MM.1S (cell line): ENCODE measurements around the gene TNPO3.

Experiments
- DNase-seq: peaks from one replicate; pipeline ENCODE4 v3.0.0-alpha.2; 2015
- H2AFZ ChIP-seq: fragments of 300-600 bp; sonication (generic); 2 replicates; pipeline ENCODE4 v1.6.0; 2016; ENCODE audit warnings: antibody characterized with exemption, low read length
- H3F3A ChIP-seq: fragments of 300-600 bp; sonication (generic); 2 replicates; pipeline ENCODE4 v1.6.1; 2016; ENCODE audit warnings: mild to moderate bottlenecking, antibody characterized with exemption, low read length, moderate library complexity, mixed read lengths; ENCODE audit not compliant: insufficient read depth
- H3K27ac ChIP-seq: fragments of 300-600 bp; sonication (generic); 2 replicates; pipeline ENCODE4 v1.5.1; 2016; ENCODE audit warnings: mild to moderate bottlenecking, low read length
- H3K27me3 ChIP-seq: fragments of 300-600 bp; sonication (generic); replicated peaks from 2 replicates; pipeline ENCODE4 v1.6.0; 2016; ENCODE audit warnings: low read length; ENCODE audit not compliant: insufficient read depth
- H3K36me3 ChIP-seq: fragments of 300-600 bp; sonication (generic); replicated peaks from 2 replicates; pipeline ENCODE4 v1.6.1; 2016; ENCODE audit warnings: mild to moderate bottlenecking, low read length, mixed read lengths; ENCODE audit not compliant: insufficient read depth
- H3K4me1 ChIP-seq: fragments of 300-600 bp; sonication (generic); 2 replicates; pipeline ENCODE4 v1.6.1; 2016; ENCODE audit warnings: low read length, mixed read lengths
- H3K4me2 ChIP-seq: fragments of 300-600 bp; sonication (generic); 2 replicates; pipeline ENCODE4 v1.6.0; 2016; ENCODE audit warnings: low read depth, low read length
- H3K4me3 ChIP-seq: fragments of 300-600 bp; sonication (generic); 2 replicates; pipeline ENCODE4 v1.5.1; 2016; ENCODE audit warnings: low read length, mixed read lengths
- H3K79me2 ChIP-seq: fragments of 300-600 bp; sonication (generic); 2 replicates; pipeline ENCODE4 v1.6.1; 2016; ENCODE audit warnings: mixed run types, low read length, mixed read lengths
- H3K9ac ChIP-seq: fragments of 300-600 bp; sonication (generic); 2 replicates; pipeline ENCODE4 v1.6.1; 2016; ENCODE audit warnings: low read length, mixed read lengths
- H3K9me2 ChIP-seq: fragments of 300-600 bp; sonication (generic); replicated peaks from 2 replicates; pipeline ENCODE4 v1.6.1; 2016; ENCODE audit warnings: mild to moderate bottlenecking, low read length, mixed read lengths; ENCODE audit not compliant: insufficient read depth
- H3K9me3 ChIP-seq: fragments of 300-600 bp; sonication (generic); replicated peaks from 2 replicates; pipeline ENCODE4 v1.6.1; 2016; ENCODE audit warnings: mild to moderate bottlenecking, low read length, mixed read lengths; ENCODE audit not compliant: insufficient read depth
- H4K20me1 ChIP-seq: fragments of 300-600 bp; sonication (generic); 2 replicates; pipeline ENCODE4 v1.6.1; 2016; ENCODE audit warnings: mild to moderate bottlenecking, low read length, moderate library complexity, mixed read lengths; ENCODE audit not compliant: insufficient read depth
- CTCF ChIP-seq: fragments of 300-600 bp; sonication (generic); IDR thresholded peaks from 2 replicates; pipeline ENCODE4 v1.5.1; 2016; ENCODE audit warnings: antibody characterized with exemption, low read length, mixed read lengths
- EZH2 ChIP-seq: fragments of 300-600 bp; sonication (generic); optimal IDR thresholded peaks from 2 replicates; pipeline ENCODE3; 2017; ENCODE audit warnings: low read depth, mild to moderate bottlenecking, antibody characterized with exemption, low read length, mixed read lengths
- EZH2phosphoT487 ChIP-seq: fragments of 300-600 bp; sonication (generic); IDR thresholded peaks from 2 replicates; pipeline ENCODE4 v1.6.1; 2018; ENCODE audit warnings: antibody characterized with exemption, low read length

TNPO3 gene

GRCh38 chr7:129010075-129010474 is 44.8 kb downstream of the TNPO3 start:
- no peaks in the 10 kb centered on the region for H3K9me2 ChIP-seq
- peaks cover 35% of the 10 kb centered on the region for H3K4me1 ChIP-seq
- no peak for TF ChIP-seq EZH2phosphoT487
- TF ChIP-seq EZH2 = no peak
- no peak for TF ChIP-seq CTCF
- H4K20me1 ChIP-seq = no peaks in the 10 kb centered on the region
- peak overlapping the region; percentile 64; the same call in 1 of the 2 replicates for H3K27ac ChIP-seq
- no peaks in the 10 kb centered on the region for H3K9me3 ChIP-seq
- H3K79me2 ChIP-seq = peaks cover 91% of the 10 kb centered on the region
- H3K4me2 ChIP-seq = peak overlapping the region; percentile 12; the same call in 1 of the 2 replicates
- peaks cover 14% of the 10 kb centered on the region for H3K36me3 ChIP-seq
- no peak overlapping the region for H3K9ac ChIP-seq
- no peak overlapping the region for H2AFZ ChIP-seq
- peaks cover 10% of the 10 kb centered on the region; the same call in 1 of the 2 replicates for H3F3A ChIP-seq
- no peak for DNase-seq
- no peaks in the 10 kb centered on the region for H3K27me3 ChIP-seq
- no peak overlapping the region for H3K4me3 ChIP-seq

- Histone ChIP-seq H3K4me1 (peaks cover 35% of the 10 kb centered on the region), H3K36me3 (peaks cover 10% of the 10 kb centered on the region), H3K9me2 (no peaks in the 10 kb centered on the region), H3K9me3 (no peaks in the 10 kb centered on the region), H3K27ac (peak overlapping the region; percentile 64), H3F3A (peaks cover 10% of the 10 kb centered on the region; the same call in 1 of the 2 replicates), H3K27me3 (no peaks in the 10 kb centered on the region), H4K20me1 (no peaks in the 10 kb centered on the region), H3K9ac (no peak overlapping the region), H2AFZ (no peak overlapping the region), H3K4me2 (peak overlapping the region; percentile 12; the same call in 1 of the 2 replicates), H3K79me2 (peaks cover 88% of the 10 kb centered on the region), H3K4me3 (no peak overlapping the region)
- TF ChIP-seq EZH2phosphoT487 (no peak), CTCF (no peak), EZH2 (no peak)
- DNase-seq = no peak
Observed at GRCh38 chr7:129009437-129009836, 45.5 kb downstream of the TNPO3 start.

GRCh38 chr7:129008645-129009414 is 46.1 kb downstream of the TNPO3 start:
- H4K20me1 ChIP-seq = no peaks in the 10 kb centered on the region
- 0 out of 2 replicates have a peak overlapping the region, but pooled peaks have one; percentile 3 for H3K9ac ChIP-seq
- H3K9me2 ChIP-seq = no peaks in the 10 kb centered on the region
- peak overlapping the region; percentile 12; the same call in 1 of the 2 replicates for H3K4me2 ChIP-seq
- DNase-seq = no peak
- peaks cover 8% of the 10 kb centered on the region; the same call in 1 of the 2 replicates for H3K36me3 ChIP-seq
- H3K27me3 ChIP-seq = no peaks in the 10 kb centered on the region
- peaks cover 88% of the 10 kb centered on the region for H3K79me2 ChIP-seq
- H3K9me3 ChIP-seq = no peaks in the 10 kb centered on the region
- H3K4me1 ChIP-seq = peaks cover 35% of the 10 kb centered on the region
- H2AFZ ChIP-seq = no peak overlapping the region
- no peak for TF ChIP-seq CTCF
- no peak for TF ChIP-seq EZH2
- TF ChIP-seq EZH2phosphoT487 = no peak
- H3K4me3 ChIP-seq = no peak overlapping the region
- peak overlapping the region; percentile 64; the same call in 1 of the 2 replicates for H3K27ac ChIP-seq
- H3F3A ChIP-seq = peaks cover 10% of the 10 kb centered on the region; the same call in 1 of the 2 replicates
